HG03108 (cell line): ENCODE results near the gene NCOA7.

Source experiments
- ATAC-seq: cut with Tn5 transposase; IDR thresholded peaks from one replicate; pipeline ENCODE4 v1.9.1; 2021; ENCODE audit warnings: moderate library complexity; ENCODE audit not compliant: unreplicated experiment

NCOA7 gene

DNA sequence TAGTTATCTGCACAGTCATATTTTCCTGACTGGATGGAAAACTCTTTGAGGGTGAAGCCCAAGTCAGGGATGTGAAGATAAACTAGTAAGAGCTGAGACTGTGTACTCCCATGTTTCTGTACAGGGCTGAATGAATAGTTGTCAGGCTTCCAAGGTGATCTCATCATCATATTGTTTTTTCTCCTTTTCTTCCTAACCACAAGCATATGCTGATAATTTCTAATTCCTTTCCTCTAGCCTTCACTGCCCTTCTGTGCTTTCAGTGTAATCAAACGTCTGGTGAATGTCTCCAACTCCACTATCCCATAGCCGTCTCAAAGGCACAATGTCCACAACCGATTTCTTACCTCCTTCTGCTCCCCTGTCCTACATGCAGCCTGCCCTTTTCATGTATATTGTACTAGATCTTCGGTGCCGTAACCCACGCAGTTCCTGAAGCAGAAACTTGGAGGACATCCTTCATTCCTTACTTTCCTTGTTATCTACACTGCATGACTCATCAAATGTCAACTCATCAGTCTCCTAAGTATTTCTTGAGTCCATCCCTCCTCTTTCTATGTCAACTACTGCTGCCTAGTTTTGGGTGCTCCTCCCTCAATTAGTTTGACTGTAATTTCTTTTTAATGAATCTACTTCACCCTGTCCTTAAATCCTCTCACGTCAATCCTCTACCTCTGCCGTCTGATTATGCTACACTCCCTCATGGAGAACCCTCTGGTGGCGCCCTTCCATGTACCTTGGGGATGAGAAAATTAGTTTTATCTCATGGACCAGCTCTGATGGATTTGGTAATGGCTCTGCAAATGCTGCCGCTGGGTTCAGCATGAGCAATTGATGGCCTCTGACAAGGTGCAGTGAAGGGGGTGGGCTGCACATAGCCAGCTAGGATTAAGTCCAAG lies 21.9 kb downstream of the NCOA7 start:
- no peak for ATAC-seq

DNA sequence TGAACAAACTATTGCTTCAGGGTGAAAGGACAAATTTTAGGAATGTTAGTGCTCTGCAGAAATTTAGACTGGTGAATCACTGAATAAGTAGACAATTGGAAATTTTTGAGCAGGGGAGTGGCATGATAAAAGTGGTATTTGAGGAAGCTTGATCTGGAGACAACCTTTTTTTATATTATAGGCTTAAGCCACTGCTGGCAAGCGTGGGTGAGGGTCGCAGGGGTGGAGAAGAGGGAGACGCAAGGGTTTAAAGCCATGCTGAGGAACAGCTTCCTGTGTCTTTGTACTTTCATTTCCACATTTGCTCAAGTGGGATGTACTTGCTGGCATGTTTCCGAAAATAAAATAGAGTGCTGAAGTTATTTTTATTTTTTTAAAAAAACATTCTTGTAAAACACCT lies 23.7 kb downstream of the NCOA7 start:
- ATAC-seq: no peak

DNA sequence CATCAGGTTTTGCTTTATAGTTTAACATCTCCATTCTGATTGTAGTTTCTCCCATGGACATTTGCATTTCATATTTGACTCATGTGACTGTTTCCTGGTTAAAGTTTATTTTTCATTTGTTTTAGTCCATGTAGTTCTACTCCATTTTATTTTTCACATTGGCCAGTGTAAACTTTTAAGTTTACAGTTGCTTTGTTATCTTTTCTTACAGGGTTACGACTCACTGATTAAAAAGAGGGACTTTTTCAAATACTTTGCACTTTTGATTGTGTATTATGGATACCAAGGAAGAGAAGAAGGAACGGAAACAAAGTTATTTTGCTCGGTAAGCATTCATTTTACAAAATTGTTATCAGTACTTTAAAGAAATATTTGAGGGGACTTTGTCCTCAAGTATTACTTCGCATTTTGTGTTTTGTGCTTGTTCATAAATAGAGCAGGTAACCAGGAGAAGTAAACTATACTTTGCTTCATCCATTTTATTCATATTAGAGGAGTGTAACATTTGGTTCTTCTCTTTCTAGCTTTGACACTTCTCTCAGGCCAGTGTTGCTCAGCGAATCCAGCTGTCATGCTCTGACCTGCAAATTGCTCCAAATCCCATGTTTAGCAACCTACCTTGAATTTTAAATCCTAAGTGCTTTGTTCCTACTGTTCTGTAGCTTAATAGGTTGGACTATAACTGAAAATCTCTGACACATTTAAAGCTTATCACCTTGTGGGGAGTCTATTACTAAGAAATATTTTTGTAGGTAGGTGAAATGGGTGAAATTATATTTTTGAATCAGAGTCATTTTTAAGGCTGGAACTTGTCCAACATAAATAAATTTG lies 24.5 kb downstream of the NCOA7 start:
- no peak for ATAC-seq

DNA sequence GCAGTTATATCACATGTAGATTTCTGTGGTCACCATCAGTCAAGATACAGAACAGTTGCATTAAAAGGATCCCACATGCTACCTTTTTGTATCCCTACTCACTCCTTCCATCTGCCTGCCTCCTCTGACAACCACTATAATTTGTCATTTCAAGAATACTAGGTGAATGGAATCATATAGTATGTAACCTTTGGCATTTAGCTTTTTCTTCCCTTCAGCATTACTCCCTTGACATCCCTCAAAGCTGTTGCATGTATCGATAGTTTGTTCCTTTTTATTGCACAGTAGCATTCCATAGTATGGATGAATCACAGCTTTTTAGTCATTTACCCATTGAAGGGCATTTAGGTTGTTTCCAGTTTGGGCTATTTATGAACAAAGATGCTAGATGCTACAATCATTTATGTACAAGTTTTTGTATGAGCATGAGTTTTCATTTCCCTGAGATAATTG lies 26.1 kb downstream of the NCOA7 start:
- no peak for ATAC-seq

DNA sequence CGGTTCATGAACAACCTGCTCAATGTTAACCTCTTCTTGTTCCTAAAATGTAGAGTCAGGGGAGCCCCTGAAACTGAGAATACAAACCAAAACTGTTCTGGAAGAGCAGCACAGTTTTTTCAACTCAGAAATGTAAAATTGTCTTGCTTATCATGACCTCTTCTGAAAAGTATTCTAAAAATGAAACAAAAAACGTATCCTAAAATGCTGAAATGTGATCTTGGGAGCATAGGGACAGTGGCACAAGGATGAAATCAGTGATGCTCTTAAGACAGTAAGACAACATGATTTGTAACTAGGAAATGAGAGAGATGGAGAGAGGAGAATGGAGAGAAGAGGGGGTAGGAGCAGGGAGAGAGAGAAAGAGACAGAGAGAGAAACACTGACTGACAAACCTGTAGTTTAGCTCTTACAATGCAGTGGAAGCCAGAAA lies 27.5 kb downstream of the NCOA7 start:
- no peak for ATAC-seq

DNA sequence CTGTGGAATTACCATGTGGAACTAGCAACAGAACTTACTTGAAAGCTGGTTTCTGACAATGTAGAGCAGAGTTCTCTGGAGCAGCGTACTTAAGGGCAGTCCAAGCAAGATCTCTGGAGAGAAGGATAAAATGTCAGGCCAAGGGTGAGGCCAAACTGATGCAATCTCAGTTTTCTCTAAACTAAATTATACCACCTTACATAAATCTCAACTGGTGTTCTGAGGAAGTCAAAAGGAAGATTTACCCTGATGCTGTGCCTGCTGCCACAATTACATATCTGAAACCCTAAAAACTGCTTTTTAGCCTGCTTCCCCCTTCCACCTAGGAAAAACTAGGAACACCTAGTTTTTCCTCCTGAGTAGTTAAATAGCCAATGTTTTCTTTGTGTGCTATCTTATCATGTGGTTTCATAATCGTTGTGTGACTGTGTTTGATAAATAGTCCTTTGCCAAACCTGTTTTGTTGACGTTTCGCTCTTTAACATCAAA lies 28.1 kb downstream of the NCOA7 start:
- ATAC-seq: no peak

DNA sequence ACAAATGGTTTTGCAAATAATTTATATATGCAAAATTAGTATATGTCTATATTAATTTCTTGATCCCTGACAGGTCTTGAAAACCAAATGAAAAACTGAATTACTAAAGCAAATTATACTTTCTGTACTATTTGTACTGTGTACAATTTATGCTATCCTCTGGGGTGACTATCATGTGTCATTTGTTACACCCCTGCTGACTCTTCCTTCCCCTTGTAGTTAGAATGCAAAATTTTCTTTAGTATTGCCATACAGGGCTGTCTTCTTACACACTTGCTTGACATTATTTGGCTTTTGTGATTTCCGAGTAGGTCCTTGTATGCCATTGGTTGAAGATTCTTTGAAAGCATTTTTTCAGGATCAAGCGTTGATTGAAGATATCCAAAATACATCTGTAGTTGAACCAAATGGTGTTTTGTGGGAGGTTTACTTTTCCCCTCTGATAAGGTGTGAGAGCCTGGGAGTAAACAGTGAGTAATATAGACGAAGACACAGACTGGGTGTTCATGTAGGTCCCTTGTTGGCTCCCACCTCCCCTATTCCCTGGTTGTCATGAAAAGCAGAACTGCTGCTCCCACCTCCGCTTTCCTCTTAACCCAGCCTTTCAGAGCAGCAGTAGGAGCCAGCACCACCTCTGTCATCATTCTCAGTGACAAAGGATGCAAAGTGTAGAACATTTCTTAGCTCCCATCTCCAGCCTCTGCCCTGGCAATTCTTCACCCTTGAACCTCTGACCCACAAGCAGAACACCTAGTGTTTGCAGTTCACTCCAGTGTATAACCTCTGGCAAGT lies 29.0 kb downstream of the NCOA7 start:
- ATAC-seq: no peak

DNA sequence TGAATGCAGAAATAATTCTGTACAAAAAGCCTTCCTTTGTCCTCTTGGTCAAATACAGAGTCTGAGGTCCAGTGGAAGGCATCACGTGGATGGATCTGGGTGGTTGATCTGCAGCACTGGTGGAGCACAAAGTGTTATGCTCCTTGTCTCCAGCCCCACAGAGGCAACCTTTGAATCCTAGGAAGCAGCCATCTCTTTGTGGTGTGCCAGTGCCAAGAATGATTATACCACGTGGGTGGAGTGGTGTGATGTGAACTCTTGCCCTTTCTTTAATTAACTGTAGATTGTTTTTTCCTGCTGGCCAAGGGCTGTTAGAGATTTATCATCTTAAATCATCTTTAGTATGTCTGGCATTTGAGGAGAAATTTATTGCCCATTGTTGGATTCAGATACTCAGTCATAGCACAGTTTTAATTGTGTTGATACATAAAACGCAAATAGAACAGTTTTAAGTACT lies 31.1 kb downstream of the NCOA7 start:
- no peak for ATAC-seq

DNA sequence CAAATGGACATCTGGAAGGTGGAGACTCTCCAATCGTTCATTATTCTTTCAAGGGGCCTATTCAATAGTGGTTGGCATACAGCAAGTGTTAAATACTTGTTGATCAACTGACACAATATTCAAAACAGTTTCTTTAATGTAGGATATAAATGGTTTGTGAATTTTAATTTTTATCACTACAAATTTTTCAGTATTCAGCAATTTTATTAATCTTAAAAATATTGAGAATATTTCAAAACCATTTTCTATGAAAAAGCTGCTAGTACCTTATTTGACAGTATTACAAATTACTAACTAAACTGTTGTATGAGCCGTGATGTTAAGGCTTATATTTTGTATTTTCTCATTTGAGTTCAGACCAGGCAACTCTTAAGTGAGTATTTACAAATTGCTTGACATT lies 32.4 kb downstream of the NCOA7 start:
- no peak for ATAC-seq

DNA sequence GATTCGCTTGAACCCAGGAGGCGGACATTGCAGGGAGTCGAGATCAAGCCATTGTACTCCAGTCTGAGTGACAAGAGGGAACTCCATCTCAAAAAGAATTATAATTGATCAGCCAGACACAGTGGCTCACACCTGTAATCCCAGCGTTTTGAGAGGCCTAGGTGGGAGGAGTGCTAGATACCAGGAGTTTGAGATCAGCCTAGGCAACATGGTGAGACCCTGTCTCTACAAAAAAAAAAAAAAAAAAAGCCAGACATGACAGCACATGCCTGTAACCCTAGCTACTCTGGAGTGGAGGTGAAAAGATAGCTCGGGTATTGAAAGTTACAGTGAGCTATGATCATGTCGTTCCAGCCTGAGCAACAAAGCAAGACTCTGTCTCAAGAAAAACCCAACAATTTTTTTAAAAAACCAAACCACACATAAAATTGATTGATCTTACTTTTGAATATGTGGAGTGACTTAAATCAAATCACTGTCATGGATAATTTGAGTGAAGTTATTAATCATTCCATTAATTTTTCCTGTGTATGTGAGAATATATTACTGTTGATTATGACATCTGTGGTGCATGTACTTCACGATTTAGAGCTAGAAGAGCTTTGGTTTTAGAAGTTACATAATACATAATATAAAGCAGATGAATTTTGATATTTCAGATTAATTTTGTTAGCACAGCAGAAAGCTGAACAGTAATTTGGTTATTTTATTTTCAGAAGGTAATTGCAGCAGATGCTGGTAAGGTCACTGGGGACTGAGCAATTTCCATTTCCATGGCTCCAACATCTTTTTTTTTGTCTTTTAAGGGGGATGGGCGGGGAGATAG lies 34.4 kb downstream of the NCOA7 start:
- no peak for ATAC-seq

DNA sequence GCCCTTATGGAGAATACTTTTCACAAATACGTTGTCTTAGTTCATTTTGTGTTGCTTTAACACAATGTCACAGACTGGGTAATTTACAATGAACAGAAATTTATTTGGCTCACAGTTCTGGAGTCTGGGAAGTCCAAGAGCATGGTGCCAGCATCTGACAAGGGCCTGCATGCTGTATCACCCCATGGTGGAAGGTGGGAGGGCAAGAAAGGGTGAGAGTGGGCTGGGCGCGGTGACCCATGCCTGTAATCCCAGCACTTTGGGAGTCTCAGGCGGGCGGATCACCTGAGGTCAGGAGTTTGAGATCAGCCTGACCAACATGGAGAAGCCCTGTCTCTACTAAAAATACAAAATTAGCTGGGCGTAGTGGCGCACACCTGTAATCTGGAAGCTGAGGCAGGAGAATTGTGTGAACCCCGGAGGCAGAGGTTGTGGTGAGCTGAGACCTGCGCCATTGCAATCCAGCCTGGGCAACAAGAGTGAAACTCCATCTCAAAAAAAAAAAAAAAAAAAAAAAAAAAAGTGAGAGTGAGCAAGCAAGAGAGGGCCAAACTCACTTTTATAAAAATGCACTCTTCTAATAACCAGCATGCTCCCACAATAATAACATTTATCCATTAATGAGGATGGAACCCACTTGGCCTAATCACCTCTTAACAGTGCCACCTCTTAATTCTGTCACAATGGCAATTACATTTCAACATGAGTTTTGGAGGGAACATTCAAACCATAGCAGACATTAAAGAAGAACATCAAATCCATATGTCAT lies 36.1 kb downstream of the NCOA7 start:
- ATAC-seq: no peak

DNA sequence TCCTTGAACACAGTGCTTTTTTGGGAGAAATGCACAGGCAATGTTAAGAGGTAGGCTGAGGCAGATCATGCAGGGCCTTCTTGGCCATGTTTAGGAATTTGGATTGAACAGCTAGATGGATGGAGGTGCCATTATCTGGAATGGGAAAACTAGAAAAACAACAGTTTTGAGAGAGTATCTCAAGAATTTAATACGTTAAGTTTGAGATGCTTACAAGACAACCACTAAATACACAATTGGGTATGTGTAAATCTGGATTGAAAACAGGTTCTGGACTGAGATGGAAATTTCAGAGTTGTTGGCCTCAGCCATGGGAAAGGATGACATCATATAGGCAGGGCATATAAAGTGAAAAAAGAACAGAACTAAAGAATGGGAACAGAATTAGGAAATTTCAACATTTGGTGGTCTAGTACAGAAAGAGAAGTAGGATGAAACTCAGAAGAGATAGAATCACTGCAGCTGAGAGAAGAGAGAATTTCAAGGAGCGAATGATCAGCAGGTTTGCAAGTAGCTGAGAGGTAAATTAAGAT lies 37.1 kb downstream of the NCOA7 start:
- no peak for ATAC-seq

DNA sequence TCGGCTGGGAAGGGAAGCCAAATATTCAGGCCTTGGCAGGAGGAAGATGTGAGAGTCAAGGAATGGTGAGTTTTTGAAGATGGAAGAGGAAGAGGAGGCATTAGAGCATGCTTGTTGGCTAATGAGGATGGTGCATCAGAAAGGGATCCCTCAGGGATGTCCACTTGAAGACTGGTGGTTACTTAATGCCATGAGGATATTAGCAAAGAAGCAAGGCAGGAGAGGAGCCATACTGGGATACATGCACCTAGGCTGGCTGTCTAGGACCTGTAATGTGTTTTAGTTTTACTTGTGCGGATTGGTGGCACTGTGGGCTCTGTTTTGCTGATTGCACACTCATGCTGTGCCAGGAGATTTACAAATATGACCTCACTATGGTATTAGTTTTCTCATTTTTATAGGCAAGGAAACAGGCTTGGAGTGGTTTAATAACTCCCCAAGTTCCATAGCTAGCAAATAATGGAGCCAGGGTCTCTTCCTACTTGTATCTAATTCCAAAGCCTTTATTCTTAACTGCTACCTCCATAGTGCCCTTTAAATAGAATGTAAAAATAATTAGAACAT lies 37.8 kb downstream of the NCOA7 start:
- no peak for ATAC-seq

DNA sequence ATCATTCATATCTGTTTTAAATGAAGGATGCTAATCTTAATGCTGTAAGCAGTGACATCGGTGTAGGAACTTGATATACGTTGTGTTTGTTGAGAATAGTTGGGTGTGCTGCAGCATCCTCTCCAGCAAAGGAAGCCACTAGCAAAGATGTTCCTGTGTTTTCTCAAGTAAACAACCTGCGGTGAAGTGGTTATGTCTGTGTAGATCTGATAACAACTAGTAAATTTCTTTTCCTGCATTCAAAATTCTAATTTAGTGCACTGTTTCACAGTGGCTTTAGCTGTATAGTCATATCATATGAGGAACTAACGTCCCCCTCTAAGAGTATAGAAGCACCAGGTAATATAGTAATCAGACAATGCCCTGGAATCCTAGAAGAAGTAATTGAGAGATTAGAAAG lies 38.7 kb downstream of the NCOA7 start:
- ATAC-seq: no peak

DNA sequence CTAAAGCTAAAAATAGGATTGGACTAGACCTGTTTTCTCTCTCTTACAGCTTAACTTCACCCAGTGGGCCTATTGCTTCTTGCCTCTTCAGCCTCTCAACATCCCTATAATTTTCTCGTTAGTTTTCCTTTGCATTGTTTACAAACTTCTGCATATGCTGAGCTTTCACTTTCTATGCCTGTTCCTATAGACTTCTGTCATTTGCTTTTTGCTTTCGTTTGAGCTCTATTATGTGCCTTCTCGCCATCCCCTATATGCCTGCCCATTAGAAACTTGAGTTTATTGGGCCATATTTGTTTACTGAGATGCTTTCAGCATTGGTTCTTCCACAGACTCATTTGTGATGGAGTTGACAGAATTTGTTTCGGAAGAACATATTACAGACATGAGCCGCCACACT lies 40.9 kb downstream of the NCOA7 start:
- no peak for ATAC-seq

DNA sequence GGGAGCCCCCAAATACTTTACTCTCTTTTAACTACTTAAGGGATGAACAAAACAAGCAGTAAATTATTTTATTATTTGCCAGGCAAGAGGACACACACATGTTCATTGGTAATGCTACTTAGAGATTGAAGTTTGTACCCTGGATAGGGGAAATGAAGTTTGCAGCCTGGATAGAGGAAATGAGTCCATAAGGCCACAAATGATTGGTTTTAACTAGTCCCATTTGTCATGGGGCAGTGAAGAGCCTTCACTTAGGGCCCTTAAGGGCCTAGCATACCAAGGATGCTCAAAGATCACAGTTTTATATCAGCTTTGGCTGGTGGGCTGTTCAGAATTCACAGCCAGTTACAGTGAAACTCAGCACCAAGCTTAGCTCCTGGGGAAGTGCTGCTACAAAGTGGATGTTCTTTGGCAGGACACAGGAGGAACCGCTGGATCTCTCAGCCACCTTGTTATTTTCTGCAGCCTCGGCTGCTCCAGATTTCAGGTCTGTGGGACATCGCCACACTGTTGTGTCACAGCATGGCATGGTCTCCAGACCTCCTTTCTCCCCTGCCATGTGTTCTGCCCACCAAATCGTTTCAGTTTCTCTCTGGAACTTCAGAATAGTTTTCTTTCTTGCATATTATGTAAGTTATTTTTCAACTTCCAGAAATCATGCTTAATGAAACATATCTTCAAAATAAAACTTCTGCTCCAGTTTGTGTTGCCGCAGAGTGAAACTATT lies 41.8 kb downstream of the NCOA7 start:
- ATAC-seq: no peak

DNA sequence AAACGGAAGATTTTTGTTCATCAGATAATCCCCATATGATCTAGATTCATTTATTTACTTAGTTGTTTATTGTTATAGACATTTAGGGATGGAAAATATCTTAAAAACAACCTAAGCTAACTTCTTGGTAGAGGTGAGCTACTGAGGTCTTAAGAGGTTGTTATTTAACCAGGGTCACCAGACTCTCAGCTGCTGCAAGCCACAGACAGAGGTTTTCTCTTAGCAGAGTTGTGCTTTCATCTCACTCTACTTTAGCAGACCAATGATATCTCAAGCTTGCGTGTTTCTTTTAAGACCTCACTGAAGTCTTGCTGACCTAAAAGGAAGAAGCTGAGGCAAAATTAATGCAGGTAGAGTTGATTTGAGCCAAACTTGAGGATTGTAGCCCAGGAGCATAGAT lies 43.6 kb downstream of the NCOA7 start:
- peak; percentile 92 for ATAC-seq

DNA sequence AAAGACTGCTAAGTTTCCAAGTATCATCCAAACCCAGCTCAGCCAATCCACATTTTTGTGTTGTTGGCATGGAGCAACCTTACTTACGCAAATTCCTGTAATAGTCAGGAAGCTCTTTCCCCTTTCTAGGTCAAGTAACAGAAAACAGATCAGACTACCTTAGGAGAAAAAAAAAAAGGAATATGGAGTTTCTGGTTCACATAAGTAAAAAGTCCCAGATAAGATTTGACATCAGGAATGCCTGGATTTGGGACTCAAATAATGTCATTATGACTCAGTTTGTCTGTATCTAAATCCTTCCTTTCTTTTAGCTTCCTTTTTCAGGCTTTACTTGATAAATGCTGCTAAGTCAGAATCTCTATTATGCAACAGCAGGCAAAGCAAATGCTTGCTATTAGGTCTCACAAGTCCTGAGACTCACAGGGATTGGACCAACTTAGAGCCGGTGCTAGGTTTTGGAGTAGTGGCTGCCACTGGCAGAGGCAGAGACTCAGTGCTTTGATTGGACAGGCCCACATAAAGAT lies 44.5 kb downstream of the NCOA7 start:
- ATAC-seq: no peak
